HG03521 (cell line): Measurements from ENCODE around the gene ANXA4.
A peak's percentile ranks its signal among the peaks of the same experiment; 100 is the strongest.
"Not testable (repeated sequence)": the region's sequence is repeated elsewhere in the genome, so short reads cannot be mapped to it uniquely, and the experiment has no call there.

Source experiments
- ATAC-seq: cut with Tn5 transposase; IDR thresholded peaks from one replicate; pipeline ENCODE4 v1.9.1; 2021; ENCODE audit warnings: mild to moderate bottlenecking, moderate library complexity; ENCODE audit not compliant: unreplicated experiment

ANXA4 gene

GRCh38 chr2:69720404-69720803 is 21.5 kb upstream of the ANXA4 start:
- no peak for ATAC-seq

GRCh38 chr2:69721022-69721421 is 20.9 kb upstream of the ANXA4 start:
- no peak for ATAC-seq

DNA sequence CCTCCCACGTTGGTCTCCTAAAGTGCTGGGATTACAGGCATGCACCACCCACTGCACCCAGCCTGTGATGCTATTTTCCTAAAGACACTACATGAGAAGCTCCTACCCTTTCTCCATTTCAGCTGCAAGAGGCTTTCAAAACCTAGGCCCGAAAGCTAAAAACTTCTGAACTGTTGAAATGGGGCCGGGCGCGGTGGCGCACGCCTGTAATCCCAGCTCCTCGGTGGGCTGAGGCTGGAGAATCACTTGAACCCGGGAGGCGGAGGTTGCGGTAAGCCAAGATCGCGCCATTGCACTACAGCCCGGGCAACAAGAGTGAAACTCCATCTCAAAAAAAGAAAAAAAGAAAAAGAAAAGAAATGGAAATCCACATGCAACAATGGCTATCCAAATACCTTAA is 18.1 kb upstream of the ANXA4 start:
- no peak for ATAC-seq

DNA sequence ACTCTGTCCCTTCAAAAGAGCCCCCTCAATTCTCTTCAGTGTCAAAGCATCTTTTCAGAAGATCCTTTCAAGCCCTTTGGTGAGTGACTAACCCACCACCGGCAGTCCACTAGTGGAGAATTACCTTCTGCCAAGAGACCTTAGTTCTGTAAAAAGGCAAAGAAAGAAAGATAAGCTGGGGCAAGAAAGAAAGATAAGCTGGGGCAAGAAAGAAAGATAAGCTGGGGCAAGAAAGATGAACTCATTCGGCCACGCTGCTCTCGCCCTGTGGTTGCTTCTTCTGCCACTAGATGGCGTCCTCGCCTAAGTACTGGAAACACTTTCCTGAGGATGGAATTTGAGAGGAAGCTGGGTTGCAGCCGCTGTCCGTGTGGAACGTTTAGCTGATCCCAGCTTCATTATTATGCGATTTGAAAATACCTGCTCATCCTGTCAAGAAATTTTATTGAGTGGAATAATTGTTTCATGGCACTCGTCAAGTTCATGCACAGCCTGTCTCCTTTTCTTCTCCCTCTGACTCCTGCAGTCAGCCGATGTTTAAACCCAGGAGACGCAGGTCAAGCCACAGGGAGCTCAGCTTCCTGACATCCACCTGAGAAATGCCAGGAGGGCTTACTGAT is 17.3 kb upstream of the ANXA4 start:
- ATAC-seq = no peak

- no peak for ATAC-seq
Observed at GRCh38 chr2:69725706-69726360, 16.1 kb upstream of the ANXA4 start.

DNA sequence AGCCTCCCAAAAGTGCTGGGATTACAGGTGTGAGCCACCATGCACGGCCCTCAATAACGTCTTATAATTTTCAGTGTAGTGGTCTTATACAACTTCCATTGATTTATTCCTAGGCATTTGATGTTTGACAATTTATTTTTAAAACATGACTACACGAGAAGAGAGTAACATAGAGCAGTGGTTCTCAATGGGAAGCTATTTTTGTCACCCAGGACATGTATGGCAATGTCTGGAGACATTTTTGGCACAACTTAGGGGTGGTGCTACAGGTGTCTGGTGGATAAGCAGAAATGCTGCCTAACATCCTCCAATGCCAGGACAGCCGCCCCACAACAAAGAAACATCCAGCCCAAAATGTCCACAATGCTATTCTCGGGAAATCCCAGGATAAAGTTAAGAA is 12.7 kb upstream of the ANXA4 start:
- no peak for ATAC-seq

DNA sequence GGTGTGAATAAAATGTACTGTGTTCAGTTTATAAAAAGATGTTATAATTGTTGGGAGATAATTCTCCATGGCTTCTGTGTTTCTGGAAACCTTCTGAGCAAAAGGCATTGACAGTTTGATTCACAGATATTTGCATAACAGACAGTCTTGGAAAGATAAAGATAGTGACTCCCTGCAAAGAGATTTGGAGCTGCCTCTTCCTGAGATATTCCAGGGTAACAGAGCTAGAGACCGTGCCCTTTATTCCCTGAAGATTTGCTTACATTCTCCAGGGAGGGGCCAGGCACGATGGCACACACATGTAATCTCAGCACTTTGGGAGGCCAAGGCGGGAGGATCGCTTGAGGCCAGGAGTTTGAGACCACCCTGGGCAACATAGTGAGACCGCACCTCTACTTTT is 12.2 kb upstream of the ANXA4 start:
- no peak for ATAC-seq

DNA sequence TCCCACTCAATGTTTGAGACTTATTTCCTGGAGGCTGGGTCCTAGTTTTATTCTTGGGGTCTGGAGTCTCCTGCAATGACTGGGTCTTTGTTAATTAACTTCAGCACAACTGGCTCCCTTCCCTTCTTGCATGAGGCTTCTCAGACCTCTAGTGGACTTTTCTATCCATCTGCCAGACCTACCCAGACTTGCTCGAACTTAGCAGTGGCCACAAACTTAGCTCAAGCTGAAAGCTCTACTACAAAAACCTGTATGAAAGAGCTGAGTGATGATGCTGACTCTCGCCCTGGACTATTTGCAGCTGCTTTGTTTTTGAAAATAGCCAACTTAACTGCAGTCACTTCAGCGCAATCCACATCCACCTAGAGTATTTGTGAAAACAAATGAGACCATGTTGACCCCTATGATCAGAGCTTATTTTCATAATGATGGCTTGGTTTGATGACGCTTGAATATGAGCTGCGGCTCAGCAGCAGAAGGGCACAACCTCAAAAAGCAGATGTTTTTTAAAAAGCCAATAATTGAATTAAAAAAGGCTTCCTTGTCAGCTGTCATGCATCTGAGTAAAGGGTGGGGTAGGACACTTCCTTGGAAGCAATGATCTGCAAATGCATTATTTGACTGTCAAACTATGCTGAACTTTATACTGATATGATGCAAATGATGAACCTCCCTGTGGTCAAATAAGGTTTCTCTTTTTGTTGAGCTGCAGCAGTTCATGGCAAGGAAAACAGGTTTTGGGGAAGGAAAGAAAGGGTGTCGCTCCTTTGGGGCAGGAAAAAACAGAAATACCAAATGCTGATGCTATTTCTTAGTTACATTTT is 10.6 kb upstream of the ANXA4 start:
- no peak for ATAC-seq

DNA sequence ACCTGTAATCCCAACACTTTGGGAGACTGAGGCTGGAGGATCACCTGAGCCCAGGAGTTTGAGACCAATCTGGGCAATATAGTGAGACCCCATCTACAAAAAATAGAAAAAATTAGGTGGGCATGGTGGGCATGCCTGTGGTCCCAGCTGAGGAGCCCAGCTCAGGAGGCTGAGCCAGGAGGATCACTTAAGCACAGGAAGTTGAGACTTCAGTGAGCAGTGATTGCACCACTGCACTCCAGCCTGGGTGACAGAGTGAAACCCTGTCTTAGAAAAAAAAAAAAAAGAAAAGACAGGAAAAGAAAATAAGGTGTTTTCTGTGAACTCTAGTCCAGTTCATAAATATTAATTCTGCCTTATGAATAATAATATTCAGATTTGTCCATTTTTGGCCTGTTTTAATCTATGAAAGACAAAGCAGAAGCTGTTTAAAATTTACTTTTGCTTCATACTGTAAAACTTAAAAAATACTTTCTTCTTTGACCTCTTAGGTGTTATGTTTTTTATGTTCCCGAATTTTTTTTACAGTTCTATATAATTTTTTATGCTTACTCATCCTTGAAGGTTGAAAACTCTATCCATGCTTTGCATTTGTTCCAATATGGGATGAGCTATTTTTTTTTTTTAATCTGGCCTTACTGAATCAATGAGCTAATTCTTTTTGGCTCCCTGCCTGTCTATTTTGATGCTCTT is 8.4 kb upstream of the ANXA4 start:
- ATAC-seq = no peak

DNA sequence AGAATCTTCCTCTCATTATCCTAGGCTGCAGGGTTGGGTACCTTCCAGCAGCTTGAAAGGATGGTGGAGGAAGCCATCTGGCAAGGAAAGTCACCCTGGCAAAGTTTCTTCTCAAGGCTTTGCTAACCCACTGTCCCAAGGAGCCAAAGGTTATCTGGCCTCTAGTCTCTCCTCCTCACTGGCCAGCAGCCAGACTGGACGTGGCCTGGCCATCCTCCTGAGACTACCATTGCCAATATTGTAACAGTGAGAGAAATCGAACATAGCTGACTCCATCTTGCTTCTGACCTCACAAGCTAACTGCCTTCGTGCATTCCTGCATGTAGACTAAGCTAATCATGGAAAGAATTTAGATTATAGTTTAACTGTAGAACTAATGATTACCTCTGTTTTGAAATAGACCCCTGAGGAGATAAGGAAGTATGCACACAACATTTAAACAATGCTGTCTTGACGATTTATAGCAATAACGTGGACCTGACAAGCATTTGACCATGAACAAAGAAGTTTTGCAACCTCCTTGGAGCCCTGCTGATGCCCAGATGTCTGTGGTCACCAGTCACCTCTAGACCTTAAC is 7.8 kb upstream of the ANXA4 start:
- ATAC-seq = no peak

- ATAC-seq = no peak
Observed at GRCh38 chr2:69734854-69735544, 6.9 kb upstream of the ANXA4 start.

DNA sequence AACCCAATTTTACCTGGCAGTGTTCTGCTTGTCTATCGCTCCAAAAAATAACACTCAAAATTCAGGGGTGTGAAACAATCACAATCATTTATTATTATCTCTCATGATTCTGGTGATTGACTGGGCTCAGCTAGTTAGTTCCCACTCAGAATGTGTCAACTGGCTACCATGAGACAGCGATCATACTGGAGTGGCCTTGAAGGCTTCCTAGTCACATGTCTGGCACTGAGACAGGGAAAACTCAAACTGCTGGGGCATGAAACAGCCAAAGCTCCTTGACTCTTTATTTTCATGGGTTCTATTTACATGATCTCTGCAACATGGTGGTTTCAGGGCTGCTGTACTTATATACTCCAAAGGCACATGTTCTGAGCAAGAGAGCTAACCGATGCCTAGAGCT is 6.2 kb upstream of the ANXA4 start:
- no peak for ATAC-seq

GRCh38 chr2:69738149-69738548 is 3.8 kb upstream of the ANXA4 start:
- ATAC-seq = not testable (repeated sequence)

DNA sequence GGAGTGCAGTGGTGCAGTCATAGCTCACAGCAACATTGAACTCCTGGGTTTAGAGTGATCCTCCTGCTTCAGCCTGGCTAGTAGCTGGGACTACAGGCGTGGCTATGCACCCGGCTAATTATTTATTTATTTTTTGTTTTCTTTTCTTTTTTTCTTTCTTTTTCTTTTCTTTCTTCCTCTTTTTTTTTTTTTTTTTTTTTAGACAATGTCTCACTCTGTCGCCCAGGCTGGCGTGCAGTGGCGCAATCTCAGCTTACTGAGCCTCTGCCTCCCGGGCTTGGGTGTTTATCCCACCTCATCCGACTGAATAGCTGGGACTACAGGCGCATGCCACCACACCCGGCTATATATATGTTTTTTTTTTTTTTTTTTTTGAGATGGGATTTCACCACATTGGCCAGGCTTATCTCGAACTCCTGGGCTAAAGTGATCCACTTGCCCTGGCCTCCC is 1.4 kb upstream of the ANXA4 start:
- ATAC-seq = no peak

DNA sequence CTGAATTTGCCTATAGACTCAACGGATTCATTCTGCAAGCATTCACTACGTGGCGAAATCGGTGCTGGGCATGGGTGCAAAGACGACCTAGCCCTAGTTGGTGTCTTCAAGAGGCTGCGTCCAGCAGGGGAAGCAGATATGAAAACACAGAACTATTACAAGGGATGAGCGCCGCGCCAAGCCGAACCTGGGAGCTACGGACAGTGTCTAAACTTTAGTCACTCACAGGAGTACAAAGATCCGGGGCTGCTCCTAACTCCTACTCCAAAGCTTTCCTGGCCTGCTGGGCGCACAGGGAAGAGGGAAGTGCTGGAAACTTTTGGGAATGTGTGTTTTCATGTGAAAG is 732 bp upstream of the ANXA4 start:
- no peak for ATAC-seq

- peak; percentile 36 for ATAC-seq
Observed at GRCh38 chr2:69742322-69742952, 503 bp downstream of the ANXA4 start.

DNA sequence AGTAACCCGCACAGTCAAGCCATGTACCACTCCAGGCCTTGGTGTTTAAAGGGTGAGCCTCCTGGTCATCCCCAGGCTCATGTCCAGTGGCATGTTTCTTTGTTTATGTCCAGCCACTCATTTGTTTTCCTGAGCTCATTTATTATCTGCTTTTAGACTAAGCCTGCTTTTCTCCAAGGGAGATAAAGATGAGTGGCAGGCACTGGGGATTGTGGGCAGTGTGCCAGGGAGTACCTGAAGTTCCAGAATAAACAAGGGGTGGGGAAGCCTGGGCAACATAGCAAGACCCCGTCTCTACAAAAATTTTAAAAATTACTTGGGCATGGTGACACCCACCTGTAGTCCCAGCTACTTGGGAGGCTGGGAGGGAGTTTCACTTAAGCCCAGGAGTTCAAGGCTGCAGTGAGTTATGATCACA is 1.9 kb downstream of the ANXA4 start:
- ATAC-seq = no peak

GRCh38 chr2:69744456-69744855 is 2.5 kb downstream of the ANXA4 start:
- ATAC-seq = no peak

GRCh38 chr2:69745035-69745434 is 3.1 kb downstream of the ANXA4 start:
- ATAC-seq = no peak

DNA sequence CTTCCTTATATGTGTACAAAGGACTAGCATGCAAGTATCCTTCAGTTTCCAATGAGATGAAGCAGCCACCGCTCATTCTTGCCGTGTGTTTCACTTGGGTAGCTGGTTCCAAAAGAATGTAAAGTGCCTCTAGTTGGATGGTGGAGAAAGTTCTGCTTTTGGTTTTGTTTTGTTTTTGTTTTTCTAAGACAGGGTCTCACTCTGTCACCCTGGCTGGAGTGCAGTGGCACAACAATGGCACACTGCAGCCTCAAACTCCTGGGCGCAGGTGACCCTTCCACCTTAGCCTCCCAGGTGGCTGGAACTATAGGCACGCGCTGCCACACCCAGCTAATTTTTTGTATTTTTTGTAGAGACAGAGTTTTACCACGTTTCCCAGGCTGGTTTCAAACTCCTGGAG is 8.3 kb downstream of the ANXA4 start:
- ATAC-seq = no peak
